ENCODE results near the gene DEDD.

DNA sequence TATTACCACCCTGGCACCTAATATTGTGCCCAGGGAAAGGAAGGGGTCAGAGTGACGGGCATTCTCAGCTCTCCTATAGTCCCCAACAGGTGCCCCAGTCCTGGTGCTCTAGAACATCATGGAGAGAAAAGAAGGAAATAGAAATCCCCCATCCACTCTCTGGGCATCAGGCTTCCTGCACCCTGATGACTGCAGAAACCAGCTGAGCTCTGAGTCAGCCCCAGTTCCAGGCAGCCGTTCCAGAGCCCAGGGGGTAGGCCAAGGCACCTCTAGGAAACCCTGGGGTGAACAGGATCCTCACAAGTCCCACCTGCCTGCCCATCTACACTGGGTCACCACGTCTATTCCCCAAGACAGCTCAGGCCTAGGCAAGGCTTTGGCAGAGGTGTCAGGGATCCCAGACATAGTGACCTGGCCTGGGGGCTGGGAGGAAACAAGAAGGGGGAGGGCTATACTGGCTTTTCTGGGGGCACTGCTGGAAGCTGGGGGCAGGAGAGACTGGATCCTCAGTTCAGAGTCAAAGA is 43.8 kb downstream of the DEDD start:
- no peak for TF ChIP-seq CTCF (conservative IDR thresholded peaks at IDR 0.05; ENCODE audit: low read depth, low read length)
- no peak for TF ChIP-seq CHD1 (IDR thresholded peaks at IDR 0.05; ENCODE audit: low read depth, low read length)
- no peak for TF ChIP-seq CEBPB (IDR thresholded peaks at IDR 0.05; ENCODE audit: low read depth, low read length)
- TF ChIP-seq RAD21 (IDR thresholded peaks at IDR 0.05; ENCODE audit: low read length) = no peak
